Measurements from ENCODE around the gene AOX1. TPM values are rescaled to one million over a fixed set of nuclear protein-coding genes. Genes with fewer than 3 reads are reported as not detected.
"Not testable (repeated sequence)": the region's sequence is repeated elsewhere in the genome, so short reads cannot be mapped to it uniquely, and the experiment has no call there.

Gene AOX1
- total RNA-seq, 1 donor from 2014 or later, result 3.4 TPM

DNA sequence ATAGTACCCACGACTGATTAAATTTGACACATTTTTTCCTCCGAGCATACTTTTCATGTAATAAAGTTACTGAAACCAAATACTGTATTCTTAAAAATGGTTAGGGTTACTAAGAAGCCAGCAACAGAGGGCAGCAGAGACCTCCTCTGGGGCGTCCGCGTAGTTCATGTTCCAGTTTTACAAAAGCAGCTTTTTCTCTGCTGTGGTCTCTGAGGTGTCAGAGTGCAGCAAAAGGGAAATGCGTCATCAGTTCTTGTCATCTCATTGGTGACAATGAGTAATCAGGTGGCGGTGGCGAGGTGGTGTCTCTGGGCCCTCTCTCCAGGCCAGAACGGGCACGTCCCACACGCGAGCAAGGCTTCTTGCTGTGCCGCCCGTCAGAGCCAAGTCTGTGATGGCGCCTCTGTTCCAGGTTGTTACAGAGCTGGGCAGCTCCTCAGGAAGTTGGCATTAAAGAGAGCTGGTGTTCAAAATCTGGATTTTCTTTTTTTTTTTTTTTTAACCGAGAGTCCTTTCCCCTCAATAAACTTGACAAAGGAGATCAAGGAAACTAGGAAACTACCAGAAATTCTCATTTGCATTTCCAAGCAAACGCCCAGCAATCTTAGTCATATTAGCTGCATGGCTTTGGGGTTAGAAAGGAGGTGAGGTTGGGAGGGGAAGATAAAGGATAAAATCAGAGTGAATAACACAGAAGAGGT lies 127.3 kb downstream of the AOX1 start:
- Histone ChIP-seq H4K20me1 (ENCODE audit: insufficient read depth, low read length) (no peaks in the 10 kb centered on the region), H3K27me3 (ENCODE audit: insufficient read depth, low read length) (no peaks in the 10 kb centered on the region), H3K4me1 (ENCODE audit: insufficient read depth, low read length) (peaks cover 8% of the 10 kb centered on the region), H3K9me3 (ENCODE audit: insufficient read depth, low read depth, low read length) (no peaks in the 10 kb centered on the region), H3K4me2 (ENCODE audit: low read length) (peak overlapping the region; percentile 84), H3K27ac (ENCODE audit: low read depth, low read length) (peak overlapping the region; percentile 78), H3K79me2 (ENCODE audit: insufficient read depth, low read length) (no peaks in the 10 kb centered on the region), H3K9ac (ENCODE audit: low read length) (peak overlapping the region; percentile 74), H2AFZ (ENCODE audit: low read depth, low read length) (peak overlapping the region; percentile 85), H3K36me3 (ENCODE audit: insufficient read depth, low read length) (no peaks in the 10 kb centered on the region), H3K4me3 (ENCODE audit: insufficient read depth, low read depth, low read length) (peak overlapping the region; percentile 45)
- Mint-ChIP-seq H3K4me3 (ENCODE audit: unreplicated experiment) (peak overlapping the region; percentile 54), H3K36me3 (ENCODE audit: low read depth, unreplicated experiment) (no peaks in the 10 kb centered on the region), H3K9me3 (ENCODE audit: unreplicated experiment) (no peaks in the 10 kb centered on the region), H3K4me1 (ENCODE audit: low read depth, unreplicated experiment) (no peaks in the 10 kb centered on the region), H3K27me3 (ENCODE audit: low read depth, unreplicated experiment) (peaks cover 2% of the 10 kb centered on the region), H3K27ac (ENCODE audit: unreplicated experiment) (peak overlapping the region; percentile 96)
- DNase-seq (ENCODE audit: low read depth), result peak; percentile 89
- peak; percentile 75 for FAIRE-seq
- TF ChIP-seq EZH2 (IDR thresholded peaks at IDR 0.05; ENCODE audit: insufficient read depth, low read length), result no peak
- peak; percentile 87 for TF ChIP-seq CTCF (IDR thresholded peaks at IDR 0.05; ENCODE audit: insufficient read depth, low read depth, low read length)

GRCh38 chr2:200713704-200714064 lies 127.9 kb downstream of the AOX1 start:
- DNase-seq (ENCODE audit: low read depth), result no peak
- H3K79me2 ChIP-seq (ENCODE audit: insufficient read depth, low read length), result no peaks in the 10 kb centered on the region
- Mint-ChIP-seq H3K27me3 (ENCODE audit: low read depth, unreplicated experiment) (peaks cover 2% of the 10 kb centered on the region), H3K4me1 (ENCODE audit: low read depth, unreplicated experiment) (no peaks in the 10 kb centered on the region), H3K9me3 (ENCODE audit: unreplicated experiment) (peaks cover 4% of the 10 kb centered on the region), H3K4me3 (ENCODE audit: unreplicated experiment) (no peak overlapping the region), H3K36me3 (ENCODE audit: low read depth, unreplicated experiment) (no peaks in the 10 kb centered on the region), H3K27ac (ENCODE audit: unreplicated experiment) (no peak overlapping the region)
- peak overlapping the region; percentile 85 for H2AFZ ChIP-seq (ENCODE audit: low read depth, low read length)
- no peaks in the 10 kb centered on the region for H4K20me1 ChIP-seq (ENCODE audit: insufficient read depth, low read length)
- peak overlapping the region; percentile 78 for H3K27ac ChIP-seq (ENCODE audit: low read depth, low read length)
- peak overlapping the region; percentile 84 for H3K4me2 ChIP-seq (ENCODE audit: low read length)
- H3K27me3 ChIP-seq (ENCODE audit: insufficient read depth, low read length), result no peaks in the 10 kb centered on the region
- H3K9me3 ChIP-seq (ENCODE audit: insufficient read depth, low read depth, low read length), result no peaks in the 10 kb centered on the region
- TF ChIP-seq CTCF (IDR thresholded peaks at IDR 0.05; ENCODE audit: insufficient read depth, low read depth, low read length) (no peak), EZH2 (IDR thresholded peaks at IDR 0.05; ENCODE audit: insufficient read depth, low read length) (no peak)
- no peak for FAIRE-seq
- no peaks in the 10 kb centered on the region for H3K36me3 ChIP-seq (ENCODE audit: insufficient read depth, low read length)
- H3K9ac ChIP-seq (ENCODE audit: low read length), result peak overlapping the region; percentile 74
- peaks cover 8% of the 10 kb centered on the region for H3K4me1 ChIP-seq (ENCODE audit: insufficient read depth, low read length)
- peak overlapping the region; percentile 45 for H3K4me3 ChIP-seq (ENCODE audit: insufficient read depth, low read depth, low read length)

DNA sequence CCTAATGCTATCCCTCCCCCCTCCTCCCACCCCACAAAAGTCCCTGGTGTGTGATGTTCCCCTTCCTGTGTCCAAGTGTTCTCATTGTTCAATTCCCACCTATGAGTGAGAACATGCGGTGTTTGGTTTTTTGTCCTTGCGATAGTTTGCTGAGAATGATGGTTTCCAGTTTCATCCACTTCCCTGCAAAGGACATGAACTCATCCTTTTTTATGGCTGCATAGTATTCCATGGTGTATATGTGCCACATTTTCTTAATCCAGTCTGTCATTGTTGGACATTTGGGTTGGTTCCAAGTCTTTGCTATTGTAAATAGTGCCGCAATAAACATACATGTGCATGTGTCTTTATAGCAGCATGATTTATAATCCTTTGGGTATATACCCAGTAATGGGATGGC lies 129.2 kb downstream of the AOX1 start:
- H3K79me2 ChIP-seq (ENCODE audit: insufficient read depth, low read length); H3K4me1 ChIP-seq (ENCODE audit: insufficient read depth, low read length); H3K36me3 ChIP-seq (ENCODE audit: insufficient read depth, low read length); H3K4me1 Mint-ChIP-seq (ENCODE audit: low read depth, unreplicated experiment); H3K27me3 ChIP-seq (ENCODE audit: insufficient read depth, low read length); H3K27ac ChIP-seq (ENCODE audit: low read depth, low read length); H3K4me3 Mint-ChIP-seq (ENCODE audit: unreplicated experiment); H3K9ac ChIP-seq (ENCODE audit: low read length); H3K36me3 Mint-ChIP-seq (ENCODE audit: low read depth, unreplicated experiment); H3K9me3 ChIP-seq (ENCODE audit: insufficient read depth, low read depth, low read length); FAIRE-seq; H2AFZ ChIP-seq (ENCODE audit: low read depth, low read length); H3K27ac Mint-ChIP-seq (ENCODE audit: unreplicated experiment); DNase-seq (ENCODE audit: low read depth); H3K27me3 Mint-ChIP-seq (ENCODE audit: low read depth, unreplicated experiment); H3K4me2 ChIP-seq (ENCODE audit: low read length); H3K4me3 ChIP-seq (ENCODE audit: insufficient read depth, low read depth, low read length); H4K20me1 ChIP-seq (ENCODE audit: insufficient read depth, low read length): not testable (repeated sequence)
- H3K9me3 Mint-ChIP-seq (ENCODE audit: unreplicated experiment), result peaks cover 15% of the 10 kb centered on the region
